K562 (cell line): ENCODE data around the gene DDX23. TPM values are rescaled to one million over a fixed set of nuclear protein-coding genes. Genes with fewer than 3 reads are reported as not detected.
A peak's percentile ranks its signal among the peaks of the same experiment; 100 is the strongest.

ENCODE experiments used
- MAX ChIP-seq: sonication (generic); formaldehyde crosslinking; IDR thresholded peaks from 2 replicates; pipeline ENCODE4 v1.9.0; 2022; ENCODE audit warnings: mild to moderate bottlenecking, missing genetic modification reagents
- REST ChIP-seq, 2 experiments: fragments of 450-650 bp; formaldehyde crosslinking in 1 of 2; IDR thresholded peaks; 2 replicates each; pipeline versions ENCODE4 v1.4.0 to v1.6.1; 2014 to 2020; ENCODE audit warnings: mild to moderate bottlenecking in 2 of 2, borderline replicate concordance in 1 of 2, low read depth in 1 of 2
- polyA plus RNA-seq, 8 experiments: library from polyadenylated mRNA; depleted of rRNA in 4 of 8; stranded (reverse) in 5 of 8; unstranded in 3 of 8; fragments of >200 nt; fragmentation: Nextera tagmentation in 2 of 8; fragmentation: Illumina TruSeq in 1 of 8; extraction: Ambion mirVana in 2 of 8; extraction: Trizol in 1 of 8; gene quantifications; 2 replicates each; pipeline versions ENCODE4 v1.2.1 to v1.2.3, GENCODE V29; 2011 to 2014; ENCODE audit warnings: inconsistent platforms in 1 of 8, missing spikeins in 1 of 8
- total RNA-seq, 7 experiments: library from RNA; depleted of rRNA in 6 of 7; stranded (reverse); fragments of >200 nt in 6 of 7; fragmentation: Illumina TruSeq in 2 of 7; extraction: Trizol in 2 of 7; gene quantifications; 2 replicates each; pipeline versions ENCODE4 v1.2.1 to v1.2.3, GENCODE V29; 2011 to 2021; ENCODE audit warnings: low replicate concordance in 1 of 7

DDX23 gene
- total and polyA plus RNA-seq, 9 of the 15 experiments (the other 6 are each of a cell fraction or from before 2014, with no cell fraction given) = 32.4 to 138 (median 104) TPM

GRCh38 chr12:48787791-48788523 lies 64.0 kb downstream of the DDX23 start (continued):
- TF ChIP-seq REST (IDR thresholded peaks at IDR 0.05; ENCODE audit: borderline replicate concordance) = no peak
- TF ChIP-seq REST (CRISPR knock-in tag; IDR thresholded peaks at IDR 0.05; ENCODE audit: low read depth) = no peak
- 0 out of 2 replicates have a peak, but pooled peaks have one; percentile 16 for TF ChIP-seq MAX
